AML-193 (cell line): ENCODE measurements around the gene FXYD1.
"Not testable (repeated sequence)": the region's sequence is repeated elsewhere in the genome, so short reads cannot be mapped to it uniquely, and the experiment has no call there.

ENCODE experiments used
- DNase-seq, 2 experiments: peaks; one replicate each; lab custom pipeline; 2025; lab: John Stamatoyannopoulos, UW

The FXYD1 gene

GRCh38 chr19:35125270-35125717 is 13.3 kb upstream of the FXYD1 start:
- DNase-seq = no peak

DNA sequence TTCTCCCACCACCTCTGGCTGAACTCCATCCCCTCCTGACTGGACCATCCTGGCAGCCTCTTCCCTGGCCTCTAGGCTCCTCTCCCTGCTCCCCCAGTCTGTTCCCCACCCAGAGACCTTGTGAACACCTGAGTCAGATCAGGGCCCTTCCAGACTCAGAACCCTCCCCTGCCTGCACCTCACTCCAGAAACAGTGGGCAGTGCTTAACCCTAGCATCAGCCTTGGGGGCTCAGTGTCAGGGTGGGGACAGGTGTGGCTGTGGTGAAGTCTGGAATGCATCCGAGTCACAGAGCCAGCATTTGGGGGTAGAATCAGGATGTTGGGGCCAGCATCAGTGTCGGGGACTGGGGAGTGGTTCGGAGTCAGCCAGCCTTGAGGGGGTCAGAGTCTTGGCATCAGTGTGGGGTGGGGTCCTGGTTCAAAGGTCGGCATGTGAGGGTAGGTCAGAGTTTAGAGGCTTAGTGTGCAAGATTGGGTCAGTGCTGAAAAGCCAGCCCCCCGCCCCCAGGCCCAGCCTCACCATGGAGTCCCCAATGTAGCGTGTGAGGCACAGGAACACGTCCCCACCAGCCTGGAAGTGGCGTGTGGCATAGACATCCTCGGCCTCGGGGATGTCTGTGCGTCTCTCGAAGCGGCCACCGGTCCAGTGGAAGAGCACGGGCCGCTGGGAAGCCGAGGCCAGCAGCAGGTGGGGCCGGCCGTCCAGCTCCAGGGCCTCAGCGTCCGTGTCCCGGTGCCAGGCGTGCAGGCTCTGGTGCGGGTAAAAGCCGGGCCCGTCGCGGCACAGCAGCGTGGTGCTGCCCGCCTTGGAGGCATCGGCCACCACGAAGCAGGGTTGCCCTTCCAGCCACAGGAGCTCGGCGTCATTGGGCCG is 12.6 kb upstream of the FXYD1 start:
- no peak for DNase-seq

DNA sequence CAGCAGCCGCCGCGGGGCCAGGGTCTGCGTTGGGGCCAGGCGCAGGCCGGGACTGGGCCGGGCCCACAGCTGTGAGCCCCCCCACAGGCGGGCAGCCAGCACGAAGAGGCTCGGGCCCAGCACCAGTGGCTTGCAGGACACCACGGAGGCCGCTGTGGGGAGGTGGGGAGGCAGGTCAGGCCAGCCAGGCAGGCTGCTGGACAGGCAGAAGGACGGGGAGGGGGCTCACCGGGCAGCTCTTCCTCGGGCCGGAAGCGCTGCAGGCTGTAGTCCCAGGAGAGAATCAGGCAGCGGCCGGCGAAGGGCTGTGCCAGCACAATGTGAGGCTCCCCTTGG is 12.0 kb upstream of the FXYD1 start:
- no peak for DNase-seq

DNA sequence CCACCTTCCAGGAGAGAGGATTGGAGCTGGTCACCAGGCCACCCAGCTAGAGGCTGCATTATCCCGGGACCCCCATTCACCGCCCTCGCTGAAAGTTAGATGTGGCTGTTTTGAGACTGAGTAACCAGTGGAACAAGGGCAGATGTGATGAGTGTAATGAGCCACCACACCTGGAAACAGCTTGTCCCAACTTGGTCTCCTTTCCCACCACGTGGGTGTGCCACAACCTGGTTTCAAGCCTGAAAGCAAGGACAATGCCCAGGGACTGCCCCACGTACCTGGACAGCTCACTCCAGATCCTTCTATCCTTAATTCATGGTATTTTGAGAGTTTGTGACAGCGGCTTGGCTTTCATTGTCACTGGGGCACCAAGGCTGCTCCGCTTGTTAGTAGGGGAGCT is 10.8 kb upstream of the FXYD1 start:
- DNase-seq = no peak

- DNase-seq = no peak
Measured at GRCh38 chr19:35128398-35129057, 10.1 kb upstream of the FXYD1 start.

DNA sequence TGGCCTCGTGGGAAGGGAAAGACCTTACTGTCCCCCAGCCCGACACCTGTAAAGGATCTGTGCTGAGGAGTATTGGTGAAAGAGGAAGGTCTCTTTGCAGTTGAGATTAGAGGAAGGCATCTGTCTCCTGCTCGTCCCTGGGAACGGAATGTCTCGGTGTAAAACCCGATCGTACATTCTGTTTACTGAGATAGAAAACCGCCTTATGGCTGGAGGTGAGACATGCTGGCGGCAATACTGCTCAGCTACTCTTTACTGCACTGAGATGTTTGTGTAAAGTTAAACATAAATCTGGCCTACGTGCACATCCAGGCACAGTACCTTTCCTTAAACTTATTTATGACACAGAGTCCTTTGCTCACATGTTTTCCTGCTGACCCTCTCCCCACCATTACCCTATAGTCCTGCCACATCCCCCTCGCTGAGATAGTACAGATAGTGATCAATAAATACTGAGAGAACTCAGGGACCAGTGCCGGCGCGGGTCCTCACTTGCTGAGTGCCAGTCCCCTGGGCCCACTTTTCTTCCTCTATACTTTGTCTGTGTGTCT is 8.8 kb upstream of the FXYD1 start:
- DNase-seq = not testable (repeated sequence)

DNA sequence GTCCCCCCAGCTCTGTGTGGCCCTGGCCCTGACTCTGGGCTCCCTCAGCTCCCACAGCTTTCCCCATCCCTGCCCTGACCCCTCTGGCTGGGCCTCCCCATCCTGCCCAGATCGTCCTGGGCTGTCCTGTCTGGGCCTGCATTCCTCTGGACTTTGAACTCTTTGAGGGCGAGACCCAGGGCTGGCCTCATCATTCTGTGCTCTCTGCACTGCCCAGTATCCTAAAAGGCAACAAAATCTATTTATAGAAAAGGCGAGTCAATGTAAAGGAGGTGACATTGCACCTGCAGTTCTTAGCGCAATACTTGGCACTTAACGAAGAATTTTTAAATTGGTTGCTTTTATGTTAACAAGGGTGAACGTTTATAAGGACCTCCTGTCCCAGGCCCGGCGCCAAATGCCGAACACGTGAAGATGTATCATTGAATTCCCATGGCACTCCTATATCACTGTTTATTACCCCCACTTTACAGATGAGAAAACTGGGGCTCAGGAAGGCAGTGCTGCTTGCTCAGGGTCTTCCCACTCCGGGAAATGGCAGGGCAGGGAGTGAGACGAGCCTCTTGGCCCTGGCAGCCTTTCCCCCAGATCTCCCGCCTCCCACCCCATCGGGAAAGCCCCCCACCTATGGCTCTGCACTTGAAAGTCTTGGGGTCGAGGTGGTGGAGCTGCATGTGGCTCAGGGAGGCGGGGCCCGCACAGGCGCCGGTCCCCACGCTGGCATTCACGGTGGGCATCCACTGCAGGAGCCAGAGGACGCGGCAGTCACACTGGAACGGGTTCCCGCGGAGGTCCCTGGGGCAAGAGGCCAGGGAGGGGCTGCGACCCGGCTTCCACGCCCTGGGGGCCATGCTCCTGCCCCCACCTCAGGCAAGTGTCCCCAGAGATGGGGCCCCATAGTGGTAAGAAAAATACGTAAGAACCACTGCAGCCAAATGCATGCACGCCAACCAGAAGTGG is 7.6 kb upstream of the FXYD1 start:
- no peak for DNase-seq

GRCh38 chr19:35132254-35132653 is 6.4 kb upstream of the FXYD1 start:
- DNase-seq = no peak

GRCh38 chr19:35133826-35134225 is 4.8 kb upstream of the FXYD1 start:
- no peak for DNase-seq

GRCh38 chr19:35134601-35135242 is 3.9 kb upstream of the FXYD1 start, which contains the start of gene LGI4:
Gene LGI4, minus strand, starts transcription at chr19:35135059. Its CDS starts 379 bp downstream, at chr19:35134680.
- DNase-seq = no peak

- DNase-seq = peak; percentile 34 to 35
Measured at GRCh38 chr19:35135389-35135909, 3.2 kb upstream of the FXYD1 start.

GRCh38 chr19:35136231-35136630 is 2.4 kb upstream of the FXYD1 start:
- DNase-seq = no peak

DNA sequence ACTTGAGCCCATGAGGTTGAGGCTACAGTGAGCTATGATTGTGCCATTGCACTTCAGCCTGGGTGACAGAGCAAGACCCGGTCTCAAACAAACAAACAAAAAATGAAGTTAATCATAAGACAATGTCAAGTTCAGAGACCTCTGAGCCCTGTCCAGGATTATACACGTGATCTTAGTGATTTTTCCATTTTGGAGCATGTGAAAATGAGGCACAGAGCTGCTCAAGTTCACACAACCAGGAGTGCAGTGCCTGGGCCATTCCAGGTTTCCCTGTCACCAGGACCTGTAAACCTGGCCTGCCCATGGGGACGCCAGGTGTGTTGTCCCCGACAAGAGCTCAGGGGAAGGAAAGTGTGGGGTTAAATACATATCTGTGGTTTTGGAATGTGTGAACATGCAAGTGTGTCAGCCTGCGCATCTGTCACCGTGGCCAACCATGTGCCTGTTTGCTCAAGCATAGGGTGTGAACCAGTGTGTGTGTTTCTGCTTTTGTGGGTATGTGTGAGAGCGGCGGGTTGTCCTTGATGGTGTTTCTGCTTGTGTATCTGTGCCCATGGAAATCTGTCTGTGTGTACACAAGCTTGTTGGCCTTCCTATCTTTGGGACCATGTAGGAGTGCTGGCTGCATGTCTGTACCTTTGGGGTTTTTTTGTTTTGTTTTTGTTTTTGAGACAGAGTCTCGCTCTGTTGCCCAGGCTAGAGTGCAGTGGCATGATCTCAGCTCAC is 1.5 kb upstream of the FXYD1 start:
- no peak for DNase-seq

- DNase-seq = no peak
Measured at GRCh38 chr19:35140207-35140961, 1.8 kb downstream of the FXYD1 start.

- peak; percentile 77 to 79 for DNase-seq
Measured at GRCh38 chr19:35140962-35141836, 2.6 kb downstream of the FXYD1 start.

- DNase-seq = no peak
Measured at GRCh38 chr19:35141837-35142605, 3.4 kb downstream of the FXYD1 start.

GRCh38 chr19:35142606-35143230 is 4.1 kb downstream of the FXYD1 start:
- peak; percentile 7 to 25 for DNase-seq
